Retinal pigment epithelial cell (primary cell): Measurements from ENCODE around the gene GOLGA1.
A peak's percentile ranks its signal among the peaks of the same experiment; 100 is the strongest.

Experiments used
- DNase-seq: peaks from one replicate; pipeline ENCODE4 v3.0.0-alpha.2; 2010; ENCODE audit warnings: low read depth
- H3K4me3 ChIP-seq: 2 replicates; pipeline ENCODE4 v1.5.1; 2011; ENCODE audit warnings: mild to moderate bottlenecking, low read length, control low read depth, moderate library complexity
- TF ChIP-seq, protein P1 (sequence below): conservative IDR thresholded peaks from 2 replicates; pipeline ENCODE4 v1.5.1; 2011; ENCODE audit warnings: low read depth, low read length, control low read depth, inconsistent platforms

Gene GOLGA1

DNA sequence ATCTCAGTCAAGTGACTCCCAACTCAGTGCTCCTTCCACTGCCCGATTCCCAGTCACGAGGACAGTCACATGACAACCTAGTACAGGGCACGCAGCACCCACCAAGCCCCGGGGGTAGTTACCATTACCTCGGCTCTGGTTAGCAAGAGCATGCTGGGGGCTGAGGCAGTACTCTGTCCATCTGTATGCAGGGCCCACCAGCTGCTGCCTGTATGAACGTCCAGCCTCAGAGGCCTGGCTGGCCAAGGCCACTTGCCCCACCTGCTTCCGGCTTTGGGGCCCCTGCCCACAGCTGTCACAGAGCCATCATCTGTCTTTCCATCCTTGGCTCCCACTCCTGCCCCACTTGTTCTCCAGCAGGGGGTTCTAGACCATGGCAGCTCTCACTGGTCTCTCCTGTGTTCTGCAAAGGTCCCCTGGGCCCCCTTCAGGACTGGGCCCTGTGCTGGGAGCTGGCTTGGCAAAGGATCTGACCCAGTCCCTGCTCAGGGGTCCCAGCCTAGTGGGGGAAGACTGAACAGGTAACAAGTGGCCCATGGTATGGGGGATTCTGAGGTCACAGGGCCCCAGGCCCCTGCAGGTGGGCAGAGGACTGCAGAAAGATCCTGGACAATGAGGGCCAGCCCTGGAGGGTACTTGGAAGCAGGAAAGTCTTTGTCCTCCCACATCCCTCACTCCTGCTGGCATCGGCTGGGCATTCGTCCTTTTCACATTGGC, 82.4 kb downstream of the GOLGA1 start:
- DNase-seq = no peak
- no peak overlapping the region for H3K4me3 ChIP-seq
- TF ChIP-seq, protein P1, sequence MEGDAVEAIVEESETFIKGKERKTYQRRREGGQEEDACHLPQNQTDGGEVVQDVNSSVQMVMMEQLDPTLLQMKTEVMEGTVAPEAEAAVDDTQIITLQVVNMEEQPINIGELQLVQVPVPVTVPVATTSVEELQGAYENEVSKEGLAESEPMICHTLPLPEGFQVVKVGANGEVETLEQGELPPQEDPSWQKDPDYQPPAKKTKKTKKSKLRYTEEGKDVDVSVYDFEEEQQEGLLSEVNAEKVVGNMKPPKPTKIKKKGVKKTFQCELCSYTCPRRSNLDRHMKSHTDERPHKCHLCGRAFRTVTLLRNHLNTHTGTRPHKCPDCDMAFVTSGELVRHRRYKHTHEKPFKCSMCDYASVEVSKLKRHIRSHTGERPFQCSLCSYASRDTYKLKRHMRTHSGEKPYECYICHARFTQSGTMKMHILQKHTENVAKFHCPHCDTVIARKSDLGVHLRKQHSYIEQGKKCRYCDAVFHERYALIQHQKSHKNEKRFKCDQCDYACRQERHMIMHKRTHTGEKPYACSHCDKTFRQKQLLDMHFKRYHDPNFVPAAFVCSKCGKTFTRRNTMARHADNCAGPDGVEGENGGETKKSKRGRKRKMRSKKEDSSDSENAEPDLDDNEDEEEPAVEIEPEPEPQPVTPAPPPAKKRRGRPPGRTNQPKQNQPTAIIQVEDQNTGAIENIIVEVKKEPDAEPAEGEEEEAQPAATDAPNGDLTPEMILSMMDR = peak; percentile 7

- no peak for DNase-seq
- H3K4me3 ChIP-seq = no peak overlapping the region
- TF ChIP-seq, protein P1 = no peak
These were observed 83.2 kb downstream of the GOLGA1 start for GRCh38 chr9:124857533-124858162.

DNA sequence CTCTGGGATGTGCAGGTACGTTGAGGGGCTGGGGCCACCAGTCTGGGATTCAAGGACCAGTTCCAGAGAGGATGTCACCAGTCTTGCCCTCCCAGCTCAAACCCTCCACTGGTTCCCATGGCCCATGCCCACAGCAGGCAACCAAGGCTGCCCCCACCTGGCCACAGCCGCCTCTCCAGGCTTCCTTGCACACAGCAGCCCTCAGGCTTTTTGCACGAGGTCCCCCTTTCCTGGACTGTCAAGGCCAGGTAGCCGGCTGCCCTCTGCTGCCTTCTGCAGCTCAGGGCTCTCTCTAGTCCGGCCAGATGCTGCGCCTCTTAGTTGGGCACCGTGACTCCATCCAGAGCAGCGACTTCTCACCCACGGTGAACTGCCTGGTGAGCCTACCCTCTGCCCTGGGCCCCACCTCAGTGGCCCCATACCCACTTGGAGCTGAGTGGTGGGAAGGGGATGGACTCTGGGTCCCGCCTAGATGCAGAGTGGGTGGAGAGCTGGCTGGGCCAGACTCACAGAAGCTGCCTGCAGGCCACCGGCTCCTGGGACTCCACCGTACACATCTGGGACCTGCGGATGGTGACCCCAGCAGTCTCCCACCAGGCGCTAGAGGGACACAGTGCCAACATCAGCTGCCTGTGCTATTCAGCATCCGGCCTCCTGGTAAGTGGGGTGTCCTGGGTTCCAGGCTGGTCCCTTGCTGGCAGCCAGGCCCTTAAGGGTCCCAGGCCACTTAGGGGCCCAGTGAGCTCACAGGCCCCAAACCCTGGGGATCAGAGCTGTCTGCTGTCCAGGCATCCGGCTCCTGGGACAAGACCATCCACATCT, 84.7 kb downstream of the GOLGA1 start:
- TF ChIP-seq, protein P1 = peak; percentile 64
- H3K4me3 ChIP-seq = no peak overlapping the region
- no peak for DNase-seq

- DNase-seq = no peak
- H3K4me3 ChIP-seq = no peak overlapping the region
- TF ChIP-seq, protein P1 = no peak
These were observed 85.3 kb downstream of the GOLGA1 start for GRCh38 chr9:124855566-124855943.

DNA sequence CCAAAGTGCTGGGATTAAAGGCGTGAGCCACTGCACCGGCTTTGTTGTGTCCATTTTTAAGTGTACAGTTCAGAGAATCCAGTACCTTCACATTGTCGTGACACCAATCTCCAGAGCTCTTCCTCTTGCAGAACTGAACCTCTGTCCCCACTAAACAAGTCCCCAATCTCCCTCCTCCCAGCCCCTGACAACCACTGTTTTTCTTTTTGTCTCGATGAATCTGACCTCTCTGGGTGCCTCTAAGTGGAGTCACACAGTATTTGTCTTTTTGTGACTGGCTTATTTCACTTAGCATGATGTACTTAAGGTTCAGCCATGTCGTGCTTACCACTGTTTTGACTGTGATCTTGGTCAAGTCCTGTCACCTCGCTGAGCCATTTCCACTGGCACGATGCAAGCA, 86.1 kb downstream of the GOLGA1 start:
- TF ChIP-seq, protein P1 = no peak
- no peak overlapping the region for H3K4me3 ChIP-seq
- DNase-seq = no peak

DNA sequence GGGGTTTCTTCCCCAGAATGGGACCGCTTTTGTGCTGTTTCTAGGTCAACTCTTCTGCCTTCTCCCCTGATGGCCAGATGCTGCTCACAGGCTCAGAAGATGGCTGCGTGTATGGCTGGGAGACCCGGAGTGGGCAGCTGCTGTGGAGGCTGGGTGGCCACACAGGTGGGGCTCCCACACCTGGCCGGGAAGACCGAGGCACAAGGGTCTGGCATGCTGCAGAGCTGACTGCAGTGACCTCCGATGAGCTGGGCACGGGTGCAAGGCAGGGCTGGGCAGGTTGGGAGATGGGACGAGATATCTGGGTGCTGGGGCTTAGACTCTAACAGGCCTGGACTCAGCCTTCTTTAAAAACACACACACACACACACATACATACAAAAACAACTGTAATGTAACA, 86.7 kb downstream of the GOLGA1 start:
- no peak overlapping the region for H3K4me3 ChIP-seq
- no peak for DNase-seq
- TF ChIP-seq, protein P1 = no peak
